Amygdala (tissue), 56 donors: ENCODE data around the gene EPHA6.
"Not testable (repeated sequence)": the region's sequence is repeated elsewhere in the genome, so short reads cannot be mapped to it uniquely, and the experiment has no call there.

Experiments
- DNase-seq, 56 donors: peaks; one replicate each; lab custom pipeline; 2025; lab: John Stamatoyannopoulos, UW

The EPHA6 gene

DNA sequence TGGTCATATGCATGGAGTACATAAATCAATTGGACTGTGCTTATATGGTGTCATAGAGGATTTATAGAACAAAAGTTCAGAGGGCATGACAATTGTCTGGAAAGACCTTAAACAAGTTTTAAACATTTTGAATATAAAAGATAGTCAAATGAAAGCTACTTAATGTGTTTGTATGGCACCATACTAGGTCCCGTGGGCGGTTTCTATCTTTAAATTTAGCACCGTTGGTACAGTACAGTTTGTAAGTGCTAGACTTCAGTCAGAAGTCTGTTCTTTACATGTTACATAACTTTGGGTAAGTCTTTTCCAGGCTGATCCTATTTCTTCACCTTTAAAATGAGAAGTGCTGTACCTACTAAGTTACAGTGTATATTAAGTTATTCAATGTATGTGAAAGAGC is 576.8 kb downstream of the EPHA6 start:
- peak in 2 of 56 donors; percentile 0 to 1 for DNase-seq

DNA sequence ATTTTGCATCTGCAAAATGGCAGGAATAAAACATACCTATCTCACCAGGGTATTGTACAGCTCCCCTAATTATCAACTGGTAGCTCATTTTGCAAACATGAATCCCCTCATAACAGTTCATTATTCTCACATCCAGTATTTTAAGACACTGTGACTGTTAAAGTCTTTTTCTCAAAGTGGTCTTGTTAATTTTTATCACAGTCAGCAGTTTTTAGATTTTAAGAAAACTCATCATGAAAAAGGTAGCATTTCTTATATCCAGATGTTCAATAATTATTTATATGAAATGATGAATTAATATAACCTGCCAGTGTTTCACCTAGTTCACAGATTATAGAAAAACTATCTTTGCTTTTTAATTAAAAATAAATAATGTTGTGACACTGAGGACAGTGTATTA is 595.2 kb downstream of the EPHA6 start:
- DNase-seq, result no peak

DNA sequence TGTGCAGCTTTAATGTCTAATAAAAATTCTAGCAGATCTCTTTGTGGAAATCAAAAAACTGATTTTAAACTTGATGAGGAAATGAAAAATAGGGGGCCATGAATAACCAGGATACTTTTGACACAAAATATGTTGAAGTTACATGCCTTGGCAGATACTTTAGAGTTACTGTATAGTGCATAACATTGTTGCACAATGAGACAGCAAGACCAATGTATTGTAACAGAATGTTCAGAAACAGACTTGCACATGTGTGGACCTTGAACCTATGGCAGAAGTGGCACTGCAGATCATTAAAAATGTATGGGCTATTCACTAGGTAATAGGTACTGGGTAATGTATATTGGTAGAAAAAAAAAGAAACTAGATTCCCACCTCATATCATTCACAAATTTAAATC is 607.2 kb downstream of the EPHA6 start:
- no peak for DNase-seq

DNA sequence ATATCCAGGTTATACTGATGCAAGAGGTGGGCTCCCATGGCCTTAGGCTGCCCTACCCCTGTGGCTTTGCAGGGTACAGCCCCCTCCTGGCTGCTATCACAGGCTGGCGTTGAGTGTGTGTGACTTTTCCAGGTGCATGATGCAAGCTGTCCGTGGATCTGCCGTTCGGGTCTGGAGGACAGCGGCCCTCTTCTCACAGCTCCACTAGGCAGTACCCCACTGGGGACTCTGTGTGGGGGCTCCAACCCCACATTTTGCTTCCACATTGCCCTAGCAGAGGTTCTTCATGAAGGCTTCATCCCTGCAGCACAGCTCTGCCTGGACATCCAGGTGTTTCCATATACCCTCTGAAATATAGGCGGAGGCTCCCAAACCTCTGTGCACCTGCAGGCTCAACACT is 610.6 kb downstream of the EPHA6 start:
- no peak for DNase-seq

DNA sequence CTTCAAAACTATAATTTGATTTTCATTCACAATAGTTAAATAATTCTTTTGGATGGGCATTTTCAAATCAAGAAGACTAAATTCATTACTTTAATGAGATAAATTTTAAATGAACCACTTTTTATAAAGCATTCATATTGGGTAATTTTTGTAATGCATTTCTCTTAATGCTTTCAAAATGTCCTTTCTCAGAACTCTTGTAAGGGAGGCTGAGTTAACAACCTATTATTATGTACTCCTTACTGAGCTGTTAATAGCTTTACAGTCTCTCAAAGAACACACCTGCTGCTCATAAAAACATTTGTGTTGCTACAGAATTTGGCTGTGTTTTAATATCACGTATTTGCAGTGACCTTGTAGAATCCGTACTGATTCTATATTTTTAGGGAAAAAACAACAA is 616.2 kb downstream of the EPHA6 start:
- DNase-seq, result no peak

DNA sequence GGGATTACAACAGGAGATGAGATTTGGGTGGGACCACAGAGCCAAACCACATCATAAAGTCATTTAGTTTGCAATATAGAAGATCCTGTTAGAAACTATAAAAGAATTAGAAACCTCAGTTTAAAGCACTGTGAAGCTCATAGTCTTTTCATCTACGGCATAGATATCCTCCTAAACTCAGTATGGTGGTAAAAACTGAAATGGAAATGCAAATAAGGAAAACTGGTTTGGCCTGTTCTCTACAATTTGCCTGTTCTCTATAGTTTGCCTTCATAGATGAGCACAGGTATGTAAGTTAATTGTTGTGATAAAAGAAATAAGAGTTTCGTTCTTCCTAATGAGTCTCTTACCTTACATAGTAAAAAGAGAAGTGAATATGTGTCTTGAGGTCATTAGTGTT is 618.5 kb downstream of the EPHA6 start:
- no peak for DNase-seq

DNA sequence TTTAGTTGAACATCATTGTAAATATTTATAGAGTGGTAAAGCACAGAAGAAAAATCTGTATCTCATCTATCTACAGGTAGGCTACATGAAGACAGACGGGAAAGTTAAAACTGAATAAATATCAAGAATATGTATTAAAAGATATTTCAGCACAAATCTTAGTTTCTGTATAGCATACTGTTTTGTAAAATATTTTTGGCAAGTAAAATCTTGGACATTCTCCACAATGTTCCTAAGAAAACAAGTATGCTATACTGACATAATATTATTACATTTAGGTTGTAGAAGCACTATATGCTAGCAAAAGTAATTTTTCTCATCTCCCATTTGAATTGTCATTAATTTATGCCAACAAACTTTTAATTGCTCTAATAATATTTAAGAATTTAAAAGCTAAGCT is 623.7 kb downstream of the EPHA6 start:
- no peak for DNase-seq

DNA sequence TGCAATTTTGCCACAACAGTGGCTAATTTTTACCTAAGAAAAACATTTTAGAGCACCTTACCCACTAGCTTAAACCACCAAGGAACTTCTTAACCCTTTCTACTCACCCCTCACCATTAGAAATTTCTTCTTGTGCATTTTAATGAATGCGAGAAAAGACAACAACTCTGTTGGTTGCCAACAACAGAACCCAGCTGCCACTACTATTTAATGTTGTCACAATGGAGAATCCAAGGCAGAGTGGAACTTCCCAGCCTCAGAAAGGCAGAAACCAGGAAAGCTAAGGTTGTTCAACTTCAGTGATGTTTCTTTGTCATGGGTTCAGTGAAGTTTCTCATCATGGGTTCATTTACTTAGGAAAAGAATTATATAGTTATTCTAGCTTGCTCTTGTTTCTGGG is 625.0 kb downstream of the EPHA6 start:
- DNase-seq, result no peak

DNA sequence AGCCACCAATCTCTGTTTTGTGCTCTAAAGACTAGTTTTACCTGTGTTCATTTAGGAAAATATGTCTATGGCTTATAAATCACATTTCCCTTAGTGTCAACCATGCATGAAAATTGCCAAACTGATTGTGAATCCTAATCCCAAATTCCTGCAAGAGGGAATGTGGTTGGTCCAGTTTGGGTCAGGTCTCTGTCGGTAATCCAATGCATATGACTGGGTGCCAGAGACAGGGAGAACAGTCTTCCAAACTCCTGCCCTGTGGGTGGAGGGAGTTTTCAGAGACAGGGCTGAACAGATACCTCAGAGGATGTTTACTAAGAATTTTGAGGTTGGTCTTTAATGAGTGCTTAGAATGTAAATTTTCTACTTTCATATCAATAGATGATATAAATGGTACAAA is 649.6 kb downstream of the EPHA6 start:
- DNase-seq, result no peak

DNA sequence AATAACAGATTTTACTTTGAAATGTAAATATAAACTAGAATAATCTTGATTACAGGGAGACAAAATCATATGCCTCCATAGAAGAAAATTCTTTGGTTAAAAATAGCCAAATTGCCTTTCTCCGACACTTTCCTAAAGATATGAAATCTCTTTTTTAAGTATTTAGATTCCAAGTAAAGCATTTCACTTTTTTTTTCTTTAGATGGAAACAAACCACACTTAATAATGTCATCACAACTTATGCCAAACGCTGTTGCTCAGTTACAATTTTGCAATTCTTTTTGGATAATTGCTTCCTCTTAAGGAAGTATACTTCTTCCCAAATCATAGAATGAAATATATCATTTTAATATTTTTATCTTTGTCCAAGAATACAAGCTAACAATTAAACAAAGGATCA is 656.1 kb downstream of the EPHA6 start:
- no peak for DNase-seq

DNA sequence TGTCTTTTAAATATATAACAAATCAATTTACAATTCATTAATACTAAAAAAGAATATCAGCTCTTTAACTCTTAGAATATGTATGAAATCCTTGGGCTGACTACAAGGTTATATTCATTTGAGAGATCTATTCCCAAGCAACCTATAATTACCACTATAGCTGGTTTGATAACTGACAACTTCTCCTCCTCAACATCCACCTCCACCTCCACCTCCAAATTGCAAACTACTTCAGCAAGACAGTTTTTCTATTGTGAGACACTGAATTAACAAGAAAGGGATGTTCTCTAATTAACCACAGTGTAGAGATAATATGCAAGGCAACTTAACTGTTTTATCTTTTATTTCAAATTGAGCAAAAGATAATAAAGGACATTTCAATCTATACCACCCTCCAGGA is 665.3 kb downstream of the EPHA6 start:
- DNase-seq, result no peak

DNA sequence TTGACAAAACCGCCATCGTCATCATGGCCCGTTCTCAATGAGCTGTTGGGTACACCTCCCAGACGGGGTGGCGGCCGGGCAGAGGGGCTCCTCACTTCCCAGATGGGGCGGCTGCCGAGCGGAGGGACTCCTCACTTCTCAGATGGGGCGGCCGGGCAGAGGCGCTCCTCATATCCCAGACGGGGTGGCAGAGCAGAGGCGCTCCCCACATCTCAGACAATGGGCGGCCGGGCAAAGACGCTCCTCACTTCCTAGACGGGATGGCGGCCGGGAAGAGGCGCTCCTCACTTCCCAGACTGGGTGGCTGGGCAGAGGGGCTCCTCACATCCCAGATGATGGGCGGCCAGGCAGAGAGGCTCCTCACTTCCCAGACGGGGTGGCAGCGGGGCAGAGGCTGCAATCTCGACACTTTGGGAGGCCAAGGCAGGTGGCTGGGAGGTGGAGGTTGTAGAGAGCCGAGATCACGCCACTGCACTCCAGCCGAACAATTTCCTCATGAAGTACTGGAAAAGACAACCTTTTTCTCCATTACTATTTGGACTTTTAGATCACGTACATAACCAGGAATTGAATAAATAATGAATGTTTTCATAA is 666.4 kb downstream of the EPHA6 start:
- DNase-seq, result not testable (repeated sequence)

DNA sequence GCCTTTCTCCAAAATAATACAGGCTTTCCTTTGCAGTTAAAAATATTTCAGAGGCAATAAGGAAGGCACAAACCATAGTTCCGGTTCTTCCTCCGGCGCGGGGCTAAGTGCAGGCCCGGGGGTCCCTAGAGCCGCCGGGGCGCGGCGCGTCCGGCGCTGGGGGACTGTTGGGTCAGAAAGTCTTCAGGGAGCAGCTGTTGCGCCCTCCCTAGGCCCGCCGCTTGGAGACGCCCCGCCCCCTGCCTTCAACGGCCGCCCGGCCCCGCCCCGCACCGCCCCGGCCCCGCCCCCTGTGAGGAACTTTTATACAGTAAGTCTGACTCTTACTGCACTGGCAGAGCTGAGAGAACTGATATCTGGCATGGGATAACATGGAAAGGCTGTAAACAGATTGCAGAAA is 667.0 kb downstream of the EPHA6 start:
- DNase-seq, result no peak

DNA sequence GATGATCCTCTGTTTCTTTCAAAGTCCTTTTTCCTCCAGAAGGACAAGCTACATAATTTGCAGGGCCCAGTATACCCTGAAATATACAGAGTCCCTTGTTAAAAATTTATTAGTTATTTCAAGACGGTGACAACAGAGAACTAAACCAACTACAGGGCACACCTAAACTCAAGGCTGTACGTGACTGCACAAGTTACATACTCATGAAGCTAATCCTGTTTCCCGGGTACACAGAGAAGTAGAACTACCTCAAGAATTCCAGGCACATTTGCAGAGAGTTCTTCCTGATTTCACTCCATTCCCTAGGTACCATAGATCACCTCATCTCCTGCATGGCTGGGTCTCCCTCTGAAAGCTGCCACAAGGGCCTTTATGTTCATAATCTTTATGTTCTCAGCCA is 670.8 kb downstream of the EPHA6 start:
- DNase-seq, result no peak

DNA sequence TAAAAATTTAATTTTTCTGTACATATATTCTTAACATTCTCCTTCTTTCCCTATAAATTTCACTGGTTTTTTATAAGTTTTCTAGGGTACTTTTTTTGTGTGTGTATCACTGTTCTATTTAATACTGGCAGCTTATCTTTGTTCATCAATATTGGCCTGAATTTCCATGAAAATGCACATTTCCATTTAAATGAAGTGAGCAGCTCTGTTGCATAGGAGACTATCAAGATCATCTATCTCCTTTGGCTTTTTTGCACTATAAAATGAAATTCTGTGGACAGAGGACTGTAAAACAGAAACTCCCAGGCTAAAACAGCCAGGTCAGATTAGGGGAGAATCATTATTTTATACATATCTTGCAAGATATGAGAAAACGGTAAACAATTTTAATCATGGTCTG is 673.2 kb downstream of the EPHA6 start:
- DNase-seq, result no peak

DNA sequence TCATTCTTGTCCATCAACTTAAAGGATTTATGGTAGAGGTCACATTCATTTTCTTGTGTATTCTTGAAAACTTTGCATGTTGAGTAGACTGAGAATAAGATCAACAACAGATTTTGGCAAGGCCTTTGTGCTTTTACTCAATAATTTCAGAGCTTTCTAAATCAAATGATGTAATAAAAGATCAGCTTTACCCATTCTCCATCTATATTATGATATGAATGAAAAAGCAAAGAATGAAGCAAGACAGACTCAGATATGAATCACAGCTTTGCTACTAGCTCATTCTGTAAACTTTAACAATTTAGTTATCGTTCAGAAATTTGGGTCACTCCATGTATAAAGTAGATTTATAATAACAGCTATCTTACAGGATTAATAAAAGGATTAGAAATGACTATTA is 674.3 kb downstream of the EPHA6 start:
- DNase-seq, result no peak

DNA sequence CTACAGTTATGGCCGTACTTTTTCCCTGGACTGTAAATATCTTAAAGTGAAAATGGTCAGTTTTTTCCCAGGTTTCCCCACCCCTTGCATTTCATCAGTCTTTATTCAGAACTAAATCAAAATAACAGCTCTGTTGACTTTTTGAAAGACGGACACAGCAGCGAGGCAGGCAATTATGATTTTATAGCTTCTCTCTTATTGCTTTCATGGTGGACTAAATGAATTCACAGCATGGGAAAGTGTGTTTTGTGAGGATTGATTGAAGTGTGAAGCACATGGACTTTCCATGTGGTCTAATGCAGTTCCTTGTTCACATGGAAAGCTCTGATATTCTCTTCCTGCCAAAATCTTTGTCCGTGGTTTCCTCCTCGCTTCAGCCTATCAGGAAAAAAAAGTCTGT is 681.5 kb downstream of the EPHA6 start:
- no peak for DNase-seq

DNA sequence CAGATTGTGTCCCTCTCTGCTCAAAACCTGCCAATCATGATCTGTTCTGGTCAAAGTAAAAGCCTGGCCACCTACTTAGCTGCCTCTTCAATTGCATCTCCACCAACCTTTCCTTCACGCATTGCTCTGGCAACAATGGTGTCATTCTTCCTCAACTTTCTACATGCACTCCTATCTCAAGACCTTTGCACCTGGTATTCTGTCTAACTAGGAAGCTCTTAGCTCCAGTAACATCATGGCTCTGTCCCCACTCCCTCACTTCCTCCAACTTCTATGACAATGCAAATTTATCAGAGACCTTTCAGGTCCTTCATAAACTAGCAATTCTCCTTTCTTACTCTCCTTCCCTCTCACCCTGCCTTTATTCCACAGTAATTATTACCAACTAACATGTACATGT is 682.7 kb downstream of the EPHA6 start:
- DNase-seq, result no peak

DNA sequence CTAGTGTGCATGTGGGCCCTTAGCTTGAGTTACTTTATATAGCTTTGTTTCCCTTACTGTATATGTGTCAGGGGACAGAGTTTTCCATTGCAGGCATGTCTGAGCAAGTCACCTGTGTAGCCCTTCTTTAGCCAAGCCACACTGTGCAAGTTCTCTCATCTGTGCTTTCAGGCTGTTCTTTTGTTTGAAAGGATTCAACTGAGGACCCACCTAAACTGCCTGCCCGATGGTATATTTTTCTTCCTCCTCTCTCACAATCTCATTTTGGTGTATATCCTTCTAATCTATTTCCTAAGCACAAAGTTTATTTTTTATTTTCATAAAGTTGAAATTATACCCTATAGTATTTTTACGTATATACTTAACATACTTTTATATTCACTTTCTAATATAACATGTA is 690.1 kb downstream of the EPHA6 start:
- no peak for DNase-seq

DNA sequence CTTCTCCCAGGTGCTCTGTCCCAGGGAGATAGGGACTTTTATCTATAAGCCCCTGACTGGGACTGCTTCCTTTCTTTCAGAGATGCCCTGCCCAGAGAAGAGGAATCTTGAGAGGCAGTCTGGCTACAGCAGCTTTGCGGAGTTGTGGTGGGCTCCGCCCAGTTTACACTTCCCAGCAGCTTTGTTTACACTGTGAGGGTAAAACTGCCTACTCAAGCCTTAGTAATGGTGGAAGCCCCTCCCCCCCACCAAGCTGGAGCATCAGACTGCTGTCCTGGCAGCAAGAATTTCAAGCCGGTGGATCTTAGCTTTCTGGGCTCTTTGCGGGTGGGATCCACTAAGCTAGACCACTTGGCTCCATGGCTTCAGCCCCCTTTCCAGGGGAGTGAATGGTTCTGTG is 696.4 kb downstream of the EPHA6 start:
- no peak for DNase-seq

DNA sequence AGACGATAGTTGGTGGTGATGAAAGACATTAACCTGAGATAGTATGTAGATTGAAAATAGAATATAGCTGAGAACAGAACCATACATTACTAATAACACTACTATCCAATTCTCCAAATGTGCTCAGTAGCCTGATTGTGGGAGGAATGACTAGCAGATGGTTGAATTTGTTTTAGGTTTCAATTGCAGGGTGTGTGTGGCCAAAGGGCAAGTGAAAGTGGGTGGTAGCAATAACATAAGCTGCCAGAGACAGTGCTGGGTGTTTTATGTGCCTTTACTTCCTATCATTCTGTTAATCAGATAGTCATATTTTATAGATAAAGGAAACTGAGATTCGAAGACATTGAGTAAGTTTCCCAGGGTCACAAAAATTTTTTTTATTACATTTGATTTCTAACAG is 700.7 kb downstream of the EPHA6 start:
- DNase-seq, result peak in 1 of 56 donors; percentile 11

DNA sequence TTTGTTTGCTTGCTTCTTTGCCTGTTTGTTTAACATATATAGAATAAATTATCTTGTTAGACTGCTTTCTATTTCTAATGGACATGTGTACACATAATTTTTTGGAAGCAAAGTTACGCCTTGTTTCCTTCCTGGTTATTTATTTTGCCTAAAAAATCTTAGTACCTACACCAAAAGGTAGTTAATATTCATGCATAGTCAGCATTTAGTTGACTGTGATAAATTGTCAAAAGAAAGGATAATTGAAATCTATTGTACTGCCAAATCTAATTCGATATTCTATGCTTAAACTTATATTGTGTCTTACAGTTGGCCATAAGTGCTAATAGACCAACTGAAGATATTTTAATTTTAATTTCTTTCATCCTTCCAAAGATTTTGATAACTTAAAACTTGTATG is 716.3 kb downstream of the EPHA6 start:
- DNase-seq, result no peak

DNA sequence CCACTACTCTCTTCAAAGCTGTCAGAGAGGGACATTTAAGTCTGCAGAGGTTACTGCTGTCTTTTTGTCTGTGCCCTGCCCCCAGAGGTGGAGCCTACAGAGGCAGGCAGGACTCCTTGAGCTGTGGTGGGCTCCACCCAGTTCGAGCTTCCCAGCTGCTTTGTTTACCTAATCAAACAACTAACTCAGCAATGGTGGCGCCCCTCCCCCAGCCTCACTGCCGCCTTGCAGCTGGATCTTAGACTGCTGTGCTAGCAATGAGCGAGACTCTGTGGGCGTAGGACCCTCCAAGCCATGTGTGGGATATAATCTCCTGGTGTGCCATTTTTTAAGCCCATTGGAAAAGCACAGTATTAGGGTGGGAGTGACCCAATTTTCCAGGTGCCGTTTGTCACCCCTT is 733.2 kb downstream of the EPHA6 start:
- DNase-seq, result not testable (repeated sequence)
